HL-60/S4 treated with retinoic acid at 250 ng/mL for 4 days and 3 days (cell line): ENCODE results near the gene SORBS1.

Source experiments
- in situ Hi-C: fragments of 300-500 bp; cut with MboI; formaldehyde crosslinking; loops from 2 replicates; pipeline ENCODE4 v1.7.0; 2022; ENCODE audit warnings: low sequenced_read_pairs

Gene SORBS1

DNA sequence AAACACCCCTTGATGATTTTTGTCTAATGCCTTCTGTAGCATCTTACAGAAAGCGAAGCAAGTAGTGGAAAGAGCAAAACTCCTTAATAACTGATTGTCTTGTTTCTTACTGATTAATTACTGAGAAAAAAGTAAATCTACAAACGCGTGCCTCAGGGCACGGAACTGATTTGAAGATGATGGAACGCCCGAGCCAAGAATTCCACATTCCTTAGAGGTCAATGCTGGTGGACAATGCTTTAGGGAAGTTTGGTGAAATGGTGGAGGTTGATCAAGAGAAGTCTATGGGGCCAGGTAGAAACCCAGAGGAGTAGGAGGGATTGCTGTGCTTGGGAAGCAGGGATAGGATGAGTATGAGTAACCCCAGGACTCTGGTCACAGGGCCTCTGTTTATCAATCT is 5.0 kb upstream of the SORBS1 start:
- in situ Hi-C loops, result no loop called here

- in situ Hi-C loops, result no loop called here
These were observed 4.2 kb upstream of the SORBS1 start for GRCh38 chr10:95565336-95565735.

DNA sequence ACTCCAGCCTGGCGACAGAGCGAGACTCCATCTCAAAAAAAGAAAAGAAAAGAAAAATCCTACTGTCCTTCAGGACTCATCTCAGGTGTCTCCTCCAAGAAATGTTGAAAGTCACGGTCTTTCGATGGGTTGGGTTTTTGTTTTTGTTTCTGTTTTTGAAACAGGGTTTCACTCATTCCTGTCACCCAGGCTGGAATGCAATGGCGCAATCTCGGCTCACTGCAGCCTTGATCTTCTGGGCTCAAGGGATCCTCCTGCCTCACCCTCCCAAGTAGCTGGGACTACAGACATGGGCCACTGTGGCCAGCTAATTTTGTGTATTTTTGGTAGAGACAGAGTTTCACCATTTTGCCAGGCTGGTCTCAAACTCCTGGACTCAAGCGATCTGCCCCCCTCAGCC is 3.1 kb upstream of the SORBS1 start:
- in situ Hi-C loops, result no loop called here

DNA sequence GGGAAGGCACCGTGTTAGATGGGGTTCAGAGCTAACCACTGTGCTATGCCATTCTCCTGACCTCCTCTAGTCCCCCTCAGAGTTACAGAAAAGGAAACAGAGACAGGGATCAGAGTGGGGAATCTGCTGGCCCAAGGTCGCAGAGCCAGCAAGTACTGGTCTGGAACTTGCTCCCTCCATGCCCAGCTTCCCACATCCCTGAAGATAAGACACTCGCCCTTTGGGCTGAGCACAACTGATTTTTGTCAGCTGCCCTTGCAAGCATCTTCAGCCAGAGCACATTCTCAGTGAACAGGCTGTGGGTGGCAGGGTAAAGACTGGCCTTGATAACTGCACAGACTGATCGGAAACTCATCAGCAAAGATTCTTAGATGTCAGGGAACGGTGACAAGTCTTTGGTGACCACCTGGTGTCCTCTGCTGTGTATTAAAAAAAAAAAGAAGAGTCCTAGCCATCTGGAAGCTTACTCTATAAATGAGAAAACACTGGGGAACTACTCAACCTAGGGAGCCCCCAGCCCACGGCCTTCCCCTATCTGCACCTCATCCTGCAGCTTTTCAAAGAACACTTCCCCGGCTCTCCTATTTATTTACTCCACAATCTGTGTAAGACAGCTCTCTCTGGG is 1.3 kb upstream of the SORBS1 start:
- in situ Hi-C loops, result no loop called here

DNA sequence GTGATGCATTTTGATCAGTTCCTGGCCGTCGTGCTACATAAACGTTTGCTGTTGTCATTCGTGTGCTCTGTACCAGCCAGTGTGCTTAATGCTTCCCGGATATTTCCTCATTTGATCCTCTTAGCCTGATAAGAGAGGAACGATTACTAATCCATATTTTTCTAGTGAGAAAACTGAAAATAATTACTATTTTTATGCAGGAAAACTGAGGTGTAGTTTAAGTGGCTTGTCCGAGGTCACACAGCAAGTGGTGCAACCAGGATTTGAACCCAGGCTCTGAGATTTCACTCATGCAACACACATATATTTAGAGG is 650 bp upstream of the SORBS1 start:
- in situ Hi-C loops, result no loop called here

DNA sequence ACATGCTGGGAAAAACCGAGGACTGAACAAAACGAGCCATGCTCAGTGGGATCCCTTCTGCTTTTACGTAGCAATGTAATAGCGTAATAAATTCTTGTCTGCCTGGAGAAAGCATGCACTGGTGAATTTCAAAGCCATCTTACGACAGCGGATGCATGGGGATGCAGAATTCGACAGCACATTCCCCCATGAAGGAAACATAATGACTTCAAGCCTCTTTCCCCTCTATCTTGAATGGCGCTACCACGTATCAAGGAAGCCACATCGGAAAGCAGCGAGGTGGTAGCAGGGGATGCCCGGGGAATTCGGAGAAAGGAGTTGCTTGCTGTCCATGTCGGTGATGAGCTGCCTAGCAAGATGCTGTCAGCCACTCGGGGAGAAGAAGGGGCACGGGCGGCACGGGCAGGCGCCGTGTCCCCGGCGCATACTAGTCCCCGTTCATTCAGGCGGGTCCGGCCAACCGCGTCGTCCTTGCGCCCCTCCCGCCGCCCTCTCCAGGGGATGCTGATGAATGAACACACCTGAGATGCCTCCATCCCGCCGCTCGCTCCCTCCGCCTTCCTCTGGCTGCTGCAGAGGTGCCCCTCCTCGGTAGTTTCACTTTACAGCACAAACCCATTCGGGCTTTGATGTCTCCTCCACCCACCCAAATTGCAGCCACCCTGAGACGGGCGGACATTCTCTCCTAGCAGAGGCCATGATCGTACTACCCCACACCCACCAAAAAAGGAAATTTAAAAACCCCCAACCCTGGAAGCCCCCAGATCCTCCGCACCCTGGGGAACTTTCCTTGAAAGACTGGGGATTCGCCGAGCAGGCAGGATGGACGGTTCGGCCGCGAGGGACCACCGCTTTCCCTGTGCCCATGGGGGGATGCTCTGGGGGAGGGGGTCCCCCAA is 644 bp downstream of the SORBS1 start:
- in situ Hi-C loops, result no loop called here

DNA sequence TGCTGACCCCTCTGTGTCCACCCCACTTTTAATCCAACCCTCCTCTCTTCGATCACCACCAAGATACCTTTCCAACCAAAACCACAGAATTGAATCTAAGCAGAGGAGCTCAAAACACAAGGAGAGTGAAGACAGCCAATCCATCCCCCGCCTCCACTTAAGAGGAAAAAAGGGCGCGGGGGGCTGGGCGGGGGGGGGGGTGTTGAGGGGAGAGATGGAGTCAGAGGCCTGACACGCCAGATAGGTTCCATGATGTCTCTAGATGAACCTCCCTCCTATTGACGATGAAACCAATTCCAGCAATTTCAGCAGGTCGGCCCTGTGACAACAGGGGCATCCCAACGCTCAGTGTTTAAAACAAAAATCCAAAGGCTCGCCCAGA is 1.3 kb downstream of the SORBS1 start:
- in situ Hi-C loops, result no loop called here

- in situ Hi-C loops, result no loop called here
These were observed 1.7 kb downstream of the SORBS1 start for GRCh38 chr10:95559471-95559870.

DNA sequence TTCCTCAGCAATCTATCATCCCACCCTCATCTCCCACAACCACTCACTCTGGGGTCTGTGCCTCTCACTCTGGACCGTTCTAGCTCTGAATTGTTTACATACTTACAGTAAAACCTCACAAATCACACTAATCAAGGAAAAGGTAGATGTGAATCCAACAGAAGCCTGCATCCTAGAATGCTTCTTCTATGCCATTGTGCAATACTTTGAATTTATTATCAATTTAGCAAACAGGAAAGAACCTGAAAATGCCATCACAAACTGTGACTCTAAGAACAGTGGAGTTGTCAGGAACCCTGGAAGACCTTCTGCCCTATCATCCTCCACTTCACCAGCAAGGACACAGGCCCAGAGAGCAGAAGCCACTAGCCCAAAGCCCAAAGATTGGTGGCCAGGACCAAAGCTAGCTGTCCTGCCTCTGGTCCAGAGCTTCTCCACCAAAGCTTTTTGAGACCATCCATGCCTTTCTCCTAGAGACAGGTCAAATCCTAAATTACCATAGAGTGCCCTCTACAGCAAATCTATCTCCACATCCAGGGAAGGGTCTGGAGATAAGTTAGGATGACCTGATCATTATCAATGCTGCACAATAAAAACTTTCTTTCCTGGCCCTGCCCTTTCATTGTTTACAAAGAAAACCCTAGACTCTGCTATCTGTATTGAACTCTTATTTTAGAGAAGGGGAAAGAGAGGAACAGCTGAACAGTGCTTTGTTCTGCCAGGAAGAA is 2.4 kb downstream of the SORBS1 start:
- in situ Hi-C loops, result no loop called here

DNA sequence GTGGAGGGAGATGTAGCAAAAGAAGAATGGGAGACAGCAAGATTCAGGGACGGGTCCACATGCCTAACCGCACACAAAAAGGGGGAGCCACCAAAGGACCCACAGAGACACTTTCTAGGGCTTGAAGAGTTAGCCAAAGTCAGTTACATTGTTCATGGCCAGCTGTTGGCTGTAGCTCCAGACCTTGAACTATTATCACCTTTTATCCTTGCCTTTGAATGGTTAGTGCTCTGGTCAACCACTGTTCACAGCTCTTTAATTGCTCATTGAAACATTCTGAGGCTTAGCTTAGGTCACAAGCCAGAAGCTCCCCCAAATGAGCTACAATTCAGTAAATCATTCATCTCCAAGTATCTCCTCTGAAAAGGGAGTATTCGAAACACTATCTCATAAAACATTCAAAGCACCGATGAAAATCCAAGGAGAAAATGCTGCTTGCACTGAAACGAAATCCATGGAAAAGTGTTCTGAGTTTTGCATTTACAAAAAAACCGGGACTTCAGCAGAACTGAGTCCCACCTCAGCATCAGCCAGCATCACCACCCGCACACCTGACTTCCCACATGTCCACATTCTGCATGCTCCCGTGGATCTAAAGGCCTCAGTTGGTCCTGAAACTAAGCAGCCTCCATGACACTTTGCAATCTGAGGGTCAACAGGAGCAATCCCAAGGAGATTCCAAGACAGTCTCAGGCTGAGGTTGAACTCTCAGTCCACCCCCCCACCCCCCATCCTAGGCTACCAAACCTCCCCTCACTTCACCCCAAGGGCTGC is 4.0 kb downstream of the SORBS1 start:
- in situ Hi-C loops, result no loop called here

DNA sequence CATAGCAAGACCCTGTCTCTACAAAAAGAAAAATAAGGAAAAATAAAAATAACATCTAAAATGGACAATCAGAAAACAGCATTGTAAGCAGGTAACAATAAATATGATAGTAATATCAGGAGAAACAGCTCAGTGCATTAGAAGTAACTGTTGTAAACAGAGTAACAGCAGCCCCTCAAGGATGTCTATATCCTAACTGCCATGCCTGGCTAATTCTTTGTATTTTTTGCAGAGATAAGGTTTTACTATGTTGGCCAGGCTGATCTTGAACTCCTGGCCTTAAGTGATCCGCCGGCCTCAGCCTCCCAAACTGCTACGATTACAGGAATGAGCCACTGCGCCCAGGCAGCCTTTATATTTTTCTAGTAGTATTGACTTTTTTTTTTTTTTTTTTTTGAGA is 7.5 kb downstream of the SORBS1 start:
- in situ Hi-C loops, result no loop called here

DNA sequence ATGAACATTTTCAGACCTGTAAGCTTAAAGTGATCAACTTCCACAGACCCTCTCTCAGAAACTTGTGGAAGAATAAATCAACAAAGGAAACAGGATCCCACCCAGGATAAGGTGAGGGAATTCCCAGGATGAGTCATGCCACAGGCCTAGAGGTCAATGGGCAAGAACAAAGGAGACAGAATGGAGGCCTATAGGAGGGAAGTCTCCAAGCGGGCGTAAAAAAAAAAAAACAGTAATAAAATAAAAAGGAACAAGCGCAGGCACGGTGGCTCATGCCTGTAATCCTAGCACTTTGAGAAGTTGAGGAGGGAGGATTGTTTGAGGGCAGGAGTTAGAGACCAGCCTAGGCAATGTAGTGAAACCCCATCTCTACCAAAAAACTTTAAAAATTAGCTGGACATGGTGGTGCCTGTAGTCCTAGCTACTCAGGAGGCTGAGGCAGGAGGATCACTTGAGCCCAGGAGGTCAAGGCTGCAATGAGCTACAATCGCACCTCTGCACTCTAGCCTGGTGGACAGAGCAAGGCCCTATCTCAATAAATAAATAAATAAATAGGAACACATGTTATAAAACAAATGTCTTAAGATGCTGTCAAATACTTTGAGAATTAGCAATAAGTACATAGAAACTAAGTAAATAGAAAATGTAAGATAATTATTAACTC is 8.4 kb downstream of the SORBS1 start:
- in situ Hi-C loops, result no loop called here

- in situ Hi-C loops, result no loop called here
These were observed 11.0 kb downstream of the SORBS1 start for GRCh38 chr10:95550073-95550672.

DNA sequence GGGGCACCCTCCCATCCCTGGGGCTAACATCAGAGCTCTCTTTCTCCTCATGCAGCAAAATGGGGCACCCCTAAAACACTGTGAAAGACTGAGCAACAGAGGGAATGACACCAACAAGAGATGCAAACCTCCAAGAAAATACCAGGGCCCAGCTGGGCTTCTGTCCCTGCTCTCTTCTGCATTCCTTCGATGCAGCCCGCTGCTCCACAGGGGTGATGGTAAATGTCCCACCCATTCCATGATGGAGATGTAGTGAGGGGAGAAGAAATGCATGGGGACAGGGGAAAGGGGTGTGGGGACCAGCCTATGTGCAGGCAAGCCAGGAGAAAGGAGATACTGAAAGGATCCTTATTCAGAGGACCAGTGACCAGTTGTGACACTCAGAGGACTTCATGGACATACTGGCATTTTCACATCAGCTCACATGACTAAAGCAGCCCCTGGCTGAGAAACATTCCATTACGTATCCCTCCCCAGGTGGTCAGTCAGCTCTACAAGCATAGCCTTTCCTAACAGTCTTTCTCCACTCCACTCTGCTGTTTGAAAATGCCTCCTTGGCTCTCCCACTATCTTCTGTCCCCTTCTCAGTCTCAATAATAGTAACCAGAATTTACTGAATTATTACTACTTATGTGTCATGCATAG is 13.3 kb downstream of the SORBS1 start:
- in situ Hi-C loops, result no loop called here

DNA sequence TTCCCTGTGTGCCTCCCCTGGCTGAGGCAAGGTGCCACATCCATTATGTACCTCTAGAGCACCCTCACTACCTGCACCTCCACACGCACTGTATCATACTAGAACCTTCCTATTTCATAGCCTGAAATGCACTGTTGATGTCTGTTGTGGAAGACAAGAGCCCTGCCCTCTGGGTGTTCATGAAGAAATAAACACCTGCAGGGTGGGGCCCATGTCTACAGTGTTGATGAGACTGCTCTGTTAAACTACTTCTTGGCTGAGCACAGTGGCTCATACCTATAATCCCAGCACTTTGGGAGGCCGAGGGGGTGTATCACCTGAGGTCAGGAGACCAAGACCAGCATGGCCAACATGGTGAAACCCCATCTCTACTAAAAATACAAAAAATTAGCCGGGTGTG is 14.0 kb downstream of the SORBS1 start:
- in situ Hi-C loops, result no loop called here

- in situ Hi-C loops, result no loop called here
These were observed 15.2 kb downstream of the SORBS1 start for GRCh38 chr10:95545981-95546380.

DNA sequence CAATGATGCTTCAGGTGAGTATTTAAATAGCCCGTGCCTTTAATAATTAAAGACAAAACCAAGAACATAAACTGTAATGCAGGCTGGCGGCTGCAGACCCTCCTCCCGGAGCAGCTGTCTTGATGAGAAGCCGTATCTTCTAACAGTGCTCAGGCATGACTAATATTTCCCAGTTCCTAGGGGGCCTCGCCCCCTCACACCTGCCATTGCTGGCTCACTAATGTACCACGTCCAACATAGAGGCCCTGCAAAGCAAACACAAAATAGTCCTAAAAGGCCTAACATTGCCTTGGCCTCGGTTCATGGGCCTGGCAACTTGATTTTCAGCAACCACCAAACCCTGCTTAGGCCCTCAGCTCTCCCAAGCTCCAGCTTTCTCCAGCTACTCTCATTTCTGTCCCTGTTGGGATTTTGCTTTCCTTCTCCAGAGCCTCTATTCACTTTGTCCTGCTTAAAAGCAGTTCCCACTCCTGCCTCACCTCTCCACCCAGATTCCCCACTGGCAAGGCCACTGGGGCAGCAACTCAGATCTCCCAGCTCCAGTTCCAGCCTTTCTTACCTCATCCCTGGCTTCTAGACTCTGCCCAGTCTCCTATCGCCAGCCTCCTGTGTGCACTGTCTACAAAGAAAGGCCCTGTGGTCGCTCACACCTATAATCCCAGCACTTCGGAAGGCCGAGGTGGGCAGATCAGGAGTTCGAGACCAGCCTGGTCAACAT is 16.2 kb downstream of the SORBS1 start:
- in situ Hi-C loops, result no loop called here

- in situ Hi-C loops, result no loop called here
These were observed 17.7 kb downstream of the SORBS1 start for GRCh38 chr10:95543459-95543858.

- in situ Hi-C loops, result no loop called here
These were observed 18.4 kb downstream of the SORBS1 start for GRCh38 chr10:95542761-95543160.
